ENCODE data around the gene PSMC4.

Gene PSMC4

GRCh38 chr19:39970675-39971379 is at the start of gene PSMC4:
Gene PSMC4 (plus strand): TSS chr19:39971165. CDS start chr19:39971203, 38 bp downstream.
- in situ Hi-C loops (cut with MboI; ENCODE audit: low sequenced_read_pairs), result no loop called here

- in situ Hi-C loops (cut with MboI; ENCODE audit: low sequenced_read_pairs), result no loop called here
Observed at GRCh38 chr19:39923862-39924261, 47.1 kb upstream of the PSMC4 start.

GRCh38 chr19:39924389-39924788 is 46.6 kb upstream of the PSMC4 start:
- in situ Hi-C loops (cut with MboI; ENCODE audit: low sequenced_read_pairs), result no loop called here

- in situ Hi-C loops (cut with MboI; ENCODE audit: low sequenced_read_pairs), result no loop called here
Observed at GRCh38 chr19:39924952-39925351, 46.0 kb upstream of the PSMC4 start.

- in situ Hi-C loops (cut with MboI; ENCODE audit: low sequenced_read_pairs), result no loop called here
Observed at GRCh38 chr19:39926170-39926760, 44.7 kb upstream of the PSMC4 start.

- in situ Hi-C loops (cut with MboI; ENCODE audit: low sequenced_read_pairs), result no loop called here
Observed at GRCh38 chr19:39927076-39927475, 43.9 kb upstream of the PSMC4 start.

GRCh38 chr19:39927524-39928356 is 43.2 kb upstream of the PSMC4 start:
- in situ Hi-C loops (cut with MboI; ENCODE audit: low sequenced_read_pairs), result no loop called here

- in situ Hi-C loops (cut with MboI; ENCODE audit: low sequenced_read_pairs), result no loop called here
Observed at GRCh38 chr19:39928357-39928725, 42.6 kb upstream of the PSMC4 start.

- in situ Hi-C loops (cut with MboI; ENCODE audit: low sequenced_read_pairs), result no loop called here
Observed at GRCh38 chr19:39929750-39930149, 41.2 kb upstream of the PSMC4 start.

- in situ Hi-C loops (cut with MboI; ENCODE audit: low sequenced_read_pairs), result no loop called here
Observed at GRCh38 chr19:39934584-39935363, 36.2 kb upstream of the PSMC4 start, which contains the start of gene FCGBP. Gene FCGBP (minus strand): TSS chr19:39934634.

- in situ Hi-C loops (cut with MboI; ENCODE audit: low sequenced_read_pairs), result no loop called here
Observed at GRCh38 chr19:39935364-39935661, 35.7 kb upstream of the PSMC4 start.

GRCh38 chr19:39936020-39936419 is 34.9 kb upstream of the PSMC4 start:
- in situ Hi-C loops (cut with MboI; ENCODE audit: low sequenced_read_pairs), result no loop called here

- in situ Hi-C loops (cut with MboI; ENCODE audit: low sequenced_read_pairs), result no loop called here
Observed at GRCh38 chr19:39936622-39937021, 34.3 kb upstream of the PSMC4 start.

GRCh38 chr19:39937094-39937720 is 33.8 kb upstream of the PSMC4 start:
- in situ Hi-C loops (cut with MboI; ENCODE audit: low sequenced_read_pairs), result no loop called here

GRCh38 chr19:39937787-39938186 is 33.2 kb upstream of the PSMC4 start:
- in situ Hi-C loops (cut with MboI; ENCODE audit: low sequenced_read_pairs), result no loop called here

- in situ Hi-C loops (cut with MboI; ENCODE audit: low sequenced_read_pairs), result no loop called here
Observed at GRCh38 chr19:39939556-39939955, 31.4 kb upstream of the PSMC4 start.

GRCh38 chr19:39940221-39940833 is 30.6 kb upstream of the PSMC4 start:
- in situ Hi-C loops (cut with MboI; ENCODE audit: low sequenced_read_pairs), result no loop called here

- in situ Hi-C loops (cut with MboI; ENCODE audit: low sequenced_read_pairs), result no loop called here
Observed at GRCh38 chr19:39941151-39941550, 29.8 kb upstream of the PSMC4 start.

- in situ Hi-C loops (cut with MboI; ENCODE audit: low sequenced_read_pairs), result no loop called here
Observed at GRCh38 chr19:39941615-39942365, 29.2 kb upstream of the PSMC4 start.

GRCh38 chr19:39942366-39942730 is 28.6 kb upstream of the PSMC4 start:
- in situ Hi-C loops (cut with MboI; ENCODE audit: low sequenced_read_pairs), result no loop called here

Measured in HL-60/S4 treated with phorbol 12-myristate 13-acetate at 8.2 ng/mL for 4 days and 3 days (cell line).